ENCODE data around the gene PRPSAP2.

Gene PRPSAP2

GRCh38 chr17:18978050-18978449 lies 120.1 kb downstream of the PRPSAP2 start:
- no peak overlapping the region for H3K4me3 ChIP-seq (ENCODE audit: low read depth, low read length)

- no peak overlapping the region for H3K4me3 ChIP-seq (ENCODE audit: low read depth, low read length)
Observed at GRCh38 chr17:18978655-18979054, 120.7 kb downstream of the PRPSAP2 start.
